Hematopoietic multipotent progenitor cell (in vitro differentiated cells): Measurements from ENCODE around the gene NCEH1. TPM values are rescaled to one million over a fixed set of nuclear protein-coding genes. Genes with fewer than 3 reads are reported as not detected.
"Not testable (repeated sequence)": the region's sequence is repeated elsewhere in the genome, so short reads cannot be mapped to it uniquely, and the experiment has no call there.

Source experiments
- DNase-seq, 3 donors: peaks; one replicate each; pipeline ENCODE4 v3.0.0-alpha.2; 2011 to 2015; ENCODE audit warnings: low read depth in 2 of 3, low spot score in 2 of 3
- total RNA-seq: library from RNA; depleted of rRNA; stranded (reverse); fragments of >200 nt; gene quantifications from one replicate; pipeline ENCODE4 v1.2.3, GENCODE V29; 2012

Gene NCEH1
- total RNA-seq, 1 donor = 3.2 TPM

DNA sequence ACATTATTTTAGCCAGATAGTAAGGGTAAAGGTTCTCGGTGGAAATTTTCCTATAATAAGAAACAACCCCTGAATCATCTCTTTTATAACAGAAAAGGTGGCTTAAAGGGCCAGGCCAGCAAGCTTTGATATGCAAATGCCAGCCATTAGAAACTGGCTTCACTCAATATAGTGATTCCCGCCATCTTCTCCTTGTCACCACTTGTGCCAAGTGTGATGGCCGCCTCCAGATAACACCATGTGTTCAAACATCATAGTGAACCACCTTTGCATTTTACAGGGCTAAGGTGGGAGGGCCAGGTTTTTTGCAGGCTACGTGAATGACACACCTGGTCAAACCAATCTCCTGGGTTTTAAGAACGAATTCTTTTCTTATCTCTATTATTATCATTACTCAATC lies 31.3 kb downstream of the NCEH1 start:
- DNase-seq = no peak

DNA sequence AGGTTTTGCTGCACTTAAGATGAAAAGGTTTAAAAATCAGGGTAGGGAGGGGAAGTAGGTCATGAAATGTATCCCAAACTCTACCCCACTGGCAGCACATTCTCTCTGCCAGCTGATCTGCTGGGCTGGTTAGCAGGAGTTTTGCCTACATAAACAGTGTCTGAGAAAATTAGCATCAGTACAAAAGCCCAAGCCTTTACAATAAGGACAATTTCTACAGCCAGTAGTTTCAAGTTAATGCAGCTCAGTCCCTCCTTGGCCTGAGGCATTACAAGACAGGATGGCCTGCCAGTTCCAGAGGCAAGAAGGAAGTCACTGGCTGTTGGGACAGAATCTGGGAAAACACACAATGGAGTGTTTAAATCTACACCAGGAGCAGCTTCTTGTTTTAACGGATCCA lies 32.8 kb downstream of the NCEH1 start:
- DNase-seq = no peak

DNA sequence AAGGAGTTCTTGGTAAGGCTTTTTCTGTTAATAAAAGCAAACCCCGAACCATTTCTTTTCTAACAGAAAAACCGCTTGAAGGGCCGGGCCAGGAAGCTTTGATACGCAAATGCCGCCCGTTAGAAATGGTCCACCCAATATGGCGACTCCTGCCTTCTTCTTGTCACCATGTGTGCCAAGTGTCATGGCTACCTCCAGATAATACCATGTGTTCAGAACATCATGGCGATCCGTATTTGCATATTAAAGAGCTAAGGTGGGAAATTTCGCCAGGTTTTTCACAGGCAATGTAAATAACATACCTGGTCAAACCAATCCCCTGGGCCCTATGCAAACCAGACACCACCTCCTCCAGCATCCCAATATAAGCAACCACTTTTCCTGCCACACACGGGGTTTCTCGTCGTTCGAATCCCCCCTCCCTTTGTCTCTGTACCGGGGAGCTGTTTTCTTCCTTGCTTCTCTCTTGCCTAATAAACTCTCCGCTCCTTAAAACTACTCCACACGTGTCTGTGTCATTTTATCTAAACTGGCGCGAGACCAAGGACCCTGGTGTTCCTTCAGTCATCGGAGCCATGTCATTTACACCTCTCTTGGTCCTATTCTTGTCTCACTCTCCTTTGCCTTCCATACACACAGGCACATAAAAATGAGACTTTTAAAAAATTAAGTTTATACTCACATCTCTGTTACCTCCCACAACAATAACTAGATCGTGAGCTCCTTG lies 34.5 kb downstream of the NCEH1 start:
- DNase-seq = no peak

DNA sequence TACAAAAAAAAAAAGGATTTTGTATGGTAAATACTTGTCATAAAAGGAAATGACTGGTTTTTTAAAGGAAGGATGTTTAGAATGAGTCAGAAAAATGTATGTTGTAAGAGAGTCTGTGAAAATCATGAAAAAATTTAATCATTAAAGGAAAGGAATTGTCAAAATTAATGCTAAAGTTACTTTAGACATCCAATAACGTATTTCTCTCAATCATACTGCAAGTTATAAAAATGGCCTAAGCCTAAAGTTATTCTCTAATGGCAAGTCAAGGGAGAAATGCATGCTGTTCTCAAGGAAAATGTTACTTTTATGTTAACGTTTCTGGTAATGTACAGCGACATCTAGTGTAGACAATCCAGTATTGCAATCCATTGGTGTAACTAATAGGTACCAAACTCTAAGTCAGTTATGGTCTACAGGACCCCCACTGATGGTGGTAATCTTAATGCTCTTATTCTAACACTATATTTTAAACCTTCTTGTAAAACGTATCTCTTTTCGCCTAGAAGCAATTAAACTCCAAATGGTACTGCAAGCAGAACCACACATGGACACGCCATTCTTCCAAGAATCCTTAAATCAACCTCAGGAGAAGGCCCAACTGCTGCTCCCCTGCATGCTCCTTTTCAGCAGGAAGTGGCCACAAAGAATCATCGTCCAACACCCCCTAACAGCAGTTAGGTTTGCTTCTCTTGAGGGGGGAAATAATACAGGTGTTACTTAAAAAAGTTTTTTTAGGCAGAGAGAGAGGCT lies 35.2 kb downstream of the NCEH1 start:
- peak in 2 of 3 donors; percentile 40 to 72 for DNase-seq

DNA sequence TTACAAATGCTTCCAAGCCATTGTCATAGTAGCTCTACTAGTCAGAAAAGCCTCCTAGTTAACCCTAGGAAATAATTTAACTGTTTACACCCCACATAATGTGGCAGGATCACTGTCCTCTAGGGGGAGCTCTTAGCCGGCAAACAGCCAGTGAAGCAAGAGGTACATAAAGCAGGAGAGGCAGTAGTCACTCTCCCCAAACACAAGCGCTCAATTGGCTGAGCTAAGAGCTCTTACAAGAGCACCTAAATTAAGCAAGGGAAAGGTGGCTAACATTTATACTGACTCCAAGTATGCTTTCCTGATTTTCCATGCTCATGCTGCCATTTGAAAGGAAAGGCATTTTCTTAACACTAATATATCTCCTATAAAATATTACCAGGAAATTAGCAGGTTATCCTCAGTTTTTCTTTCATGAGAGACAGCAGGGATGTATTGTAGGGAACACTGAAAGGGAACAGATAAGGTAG lies 37.6 kb downstream of the NCEH1 start:
- peak in 2 of 3 donors; percentile 54 to 81 for DNase-seq

DNA sequence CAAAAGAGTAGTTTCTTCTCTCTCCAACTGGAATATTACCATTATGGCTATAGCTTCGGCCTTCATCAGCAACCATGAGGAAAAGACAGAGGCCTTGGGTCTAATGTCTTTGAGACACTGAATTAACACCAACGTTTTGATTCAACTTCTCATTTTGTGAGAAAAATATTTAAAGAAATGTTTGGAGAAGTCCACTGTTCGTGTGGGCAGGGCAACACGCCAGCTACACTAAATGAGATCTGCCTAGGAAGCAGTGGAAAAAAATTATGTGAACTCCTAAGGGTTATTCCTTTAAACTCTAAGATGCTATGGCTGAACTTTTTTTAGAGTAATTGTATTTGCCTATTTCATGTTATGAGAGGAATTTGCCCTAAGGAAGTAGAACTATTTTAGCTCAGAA lies 41.8 kb downstream of the NCEH1 start:
- DNase-seq = no peak

DNA sequence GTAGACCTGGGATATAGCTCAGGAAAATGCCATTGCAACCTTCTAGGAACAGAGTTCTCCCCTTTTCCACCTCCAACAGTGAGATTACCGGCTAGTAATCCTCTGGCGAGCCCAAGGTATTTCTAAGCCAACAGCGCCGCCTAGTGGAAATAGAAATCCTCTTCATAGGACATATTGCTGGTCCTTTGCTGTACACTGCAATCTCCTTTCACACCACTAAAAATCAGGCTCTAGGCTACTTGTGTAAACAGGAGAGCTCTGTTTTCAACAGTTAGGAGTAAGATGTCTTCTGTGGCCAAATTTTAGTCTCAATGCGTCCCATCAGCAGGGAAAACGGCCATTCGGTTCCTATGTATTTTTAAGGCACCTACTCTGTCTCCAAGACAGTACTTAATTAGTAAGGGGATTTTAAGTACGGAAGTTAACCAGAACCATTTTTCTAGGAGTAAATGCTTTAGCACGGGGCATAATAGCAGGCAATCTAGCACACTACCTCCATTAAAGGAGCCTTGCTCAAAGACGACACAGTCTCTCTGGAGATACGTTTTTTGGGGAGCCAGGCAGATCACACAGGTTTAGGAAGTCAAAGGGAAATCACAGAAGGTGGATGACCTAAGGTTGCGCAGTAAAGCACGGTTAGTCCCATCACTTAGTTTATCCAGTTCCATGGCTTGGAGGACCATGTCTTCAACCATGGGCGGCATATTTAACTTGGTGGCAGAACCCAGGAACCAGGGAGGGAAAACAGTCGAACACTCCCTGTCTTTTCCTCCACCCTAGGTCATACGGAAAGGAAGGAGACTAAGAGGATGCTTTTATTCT lies 43.8 kb downstream of the NCEH1 start:
- peak; percentile 63 to 92 (median 73) for DNase-seq

DNA sequence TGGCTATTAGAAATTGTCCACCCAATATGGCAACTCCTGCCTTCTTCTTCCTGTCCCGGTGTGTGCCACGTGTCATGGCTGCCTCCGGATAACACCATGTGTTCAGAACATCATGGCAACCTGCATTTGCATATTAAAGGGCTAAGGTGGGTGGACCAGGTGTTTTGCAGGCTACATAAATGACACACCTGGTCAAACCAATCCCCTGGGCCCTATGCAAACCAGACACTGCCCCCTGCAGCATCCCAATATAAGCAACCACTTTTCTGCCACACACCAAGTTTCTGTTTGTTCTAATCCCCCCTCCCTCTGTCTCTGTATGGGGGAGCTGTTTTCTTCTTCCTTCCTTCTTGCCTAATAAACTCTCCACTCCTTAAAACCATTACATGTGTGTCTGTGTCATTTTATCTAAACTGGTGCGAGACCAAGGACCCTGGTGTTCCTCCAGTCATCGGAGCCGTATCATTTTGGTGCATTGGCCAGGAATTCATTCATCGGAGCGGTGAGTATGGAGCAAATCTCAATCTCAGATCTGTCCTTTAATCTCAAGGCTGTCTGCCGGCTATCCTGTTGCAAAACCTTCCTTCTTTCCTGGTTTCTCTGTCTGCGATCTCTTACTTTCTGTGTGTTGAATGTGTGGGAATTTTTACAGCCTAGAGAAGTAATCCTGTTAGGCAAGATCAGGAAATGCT lies 44.5 kb downstream of the NCEH1 start:
- no peak for DNase-seq

DNA sequence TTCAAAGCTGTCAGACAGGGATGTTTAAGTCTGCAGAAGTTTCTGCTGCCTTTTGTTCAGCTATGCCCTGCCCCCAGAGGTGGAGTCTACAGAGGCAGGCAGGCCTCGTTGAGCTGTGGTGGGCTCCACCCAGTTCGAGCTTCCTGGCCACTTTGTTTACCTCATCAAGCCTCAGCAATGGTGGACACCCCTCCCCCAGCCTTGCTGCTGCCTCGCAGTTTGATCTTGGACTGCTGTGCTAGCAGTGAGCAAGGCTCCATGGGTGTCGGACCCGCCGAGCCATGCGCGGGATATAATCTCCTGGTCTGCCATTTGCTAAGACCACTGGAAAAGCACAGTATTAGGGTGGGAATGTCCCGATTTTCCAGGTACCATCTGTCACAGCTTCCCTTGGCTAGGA lies 45.4 kb downstream of the NCEH1 start:
- not testable (repeated sequence) for DNase-seq

DNA sequence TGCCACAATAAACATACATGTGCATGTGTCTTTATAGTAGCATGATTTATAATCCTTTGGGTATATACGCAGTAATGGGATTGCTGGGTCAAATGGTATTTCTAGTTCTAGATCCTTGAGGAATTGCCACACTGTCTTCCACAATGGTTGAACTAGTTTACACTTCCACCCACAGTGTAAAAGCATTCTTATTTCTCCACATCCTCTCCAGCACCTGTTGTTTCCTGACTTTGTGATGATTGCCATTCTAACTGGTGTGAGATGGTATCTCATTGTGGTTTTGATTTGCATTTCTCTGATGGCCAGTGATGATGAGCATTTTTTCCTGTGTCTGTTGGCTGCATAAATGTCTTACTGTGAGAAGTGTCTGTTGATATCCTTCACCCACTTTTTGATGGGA lies 50.4 kb downstream of the NCEH1 start:
- not testable (repeated sequence) for DNase-seq

DNA sequence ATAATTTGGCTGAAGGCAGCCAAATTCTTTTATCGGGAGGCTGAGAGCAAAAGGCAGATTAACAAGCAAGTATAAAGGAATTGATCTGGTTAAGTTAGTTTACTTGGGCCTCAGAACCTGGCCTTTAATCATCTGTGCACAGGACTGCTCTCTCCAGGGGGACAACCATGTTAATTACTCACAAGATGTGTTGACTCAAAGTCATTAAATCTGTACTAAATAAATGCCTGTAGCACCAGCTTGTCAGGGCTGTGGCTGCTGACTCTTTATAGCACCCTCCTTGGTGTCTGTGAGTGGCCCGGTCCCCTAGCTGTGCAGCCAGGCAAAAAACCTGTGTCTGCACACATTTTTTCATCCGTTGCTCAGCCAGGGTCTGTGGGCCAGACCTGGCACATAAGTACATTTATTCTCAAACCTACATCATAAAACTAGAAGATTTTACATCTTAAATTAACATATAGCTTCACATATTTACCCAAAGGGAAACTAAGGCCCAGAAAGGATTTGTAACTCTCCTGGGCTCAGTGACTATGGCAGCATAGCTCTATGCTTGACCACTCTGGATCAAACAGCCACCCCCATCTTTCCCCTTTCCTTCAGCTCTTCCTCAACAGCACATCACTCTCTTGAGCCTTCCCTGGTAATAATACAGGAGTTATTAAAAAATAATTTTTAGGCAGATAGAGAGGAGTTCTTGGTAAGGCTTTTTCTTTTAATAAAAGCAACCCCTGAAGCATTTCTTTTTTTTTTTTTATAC lies 51.4 kb downstream of the NCEH1 start:
- DNase-seq = no peak

DNA sequence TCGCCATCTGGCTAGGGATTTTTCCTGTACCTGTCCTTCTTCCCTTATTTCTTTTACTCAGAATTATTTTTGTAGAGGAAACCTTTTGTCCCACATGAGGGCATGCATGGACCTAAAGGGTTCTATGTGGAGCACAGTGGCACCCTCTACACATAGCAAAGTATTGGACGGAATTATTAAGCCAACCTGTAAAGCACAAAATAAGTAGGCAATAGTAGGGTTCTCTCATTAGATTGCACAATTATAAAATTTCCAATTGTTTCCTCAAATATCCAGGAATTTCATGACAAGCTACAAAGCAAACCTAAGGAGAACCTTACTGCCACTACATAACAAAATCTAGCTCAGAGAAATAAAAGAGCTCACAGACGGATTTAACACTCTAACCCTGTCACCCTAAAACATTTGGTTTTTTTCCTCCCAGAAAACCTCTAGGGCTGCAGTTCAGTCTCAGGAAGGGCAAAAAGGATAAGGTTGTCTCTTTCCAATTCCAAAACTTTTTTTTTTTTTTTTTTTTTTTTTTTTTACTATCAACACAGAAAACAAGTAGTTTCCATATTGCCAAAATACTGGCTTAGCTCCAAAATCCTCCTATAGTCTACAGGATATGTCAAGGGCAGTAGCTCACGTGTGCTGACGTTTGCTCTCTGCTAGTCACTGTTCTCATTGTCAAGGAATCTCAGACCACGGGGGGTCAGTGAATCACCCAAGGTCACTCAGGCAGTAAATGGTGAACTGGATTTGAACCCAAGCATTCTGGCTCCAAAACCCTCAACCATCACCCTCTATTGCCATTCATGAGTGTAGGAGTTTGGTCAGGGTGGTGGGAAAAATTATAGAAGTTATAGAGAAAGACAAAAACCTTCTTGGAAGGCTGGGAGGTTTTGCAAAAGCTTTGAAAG lies 52.3 kb downstream of the NCEH1 start:
- no peak for DNase-seq

DNA sequence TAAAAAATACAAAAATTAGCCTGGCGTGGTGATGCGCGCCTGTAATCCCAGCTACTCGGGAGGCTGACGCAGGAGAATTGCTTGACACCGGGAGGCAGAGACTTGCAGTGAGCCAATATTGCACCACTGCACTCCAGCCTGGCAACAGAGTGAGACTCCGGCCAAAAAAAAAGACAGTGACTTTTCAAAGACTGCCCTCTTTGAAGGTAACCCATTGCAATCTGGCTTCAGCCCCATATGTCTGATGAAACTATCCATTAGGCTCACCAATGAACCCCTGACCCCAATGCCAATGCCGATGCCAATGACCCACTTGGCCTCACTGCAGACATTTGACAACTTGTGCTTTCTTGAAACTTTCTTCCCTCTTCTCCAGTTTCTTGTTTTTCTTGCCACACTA lies 54.3 kb downstream of the NCEH1 start:
- DNase-seq = no peak

DNA sequence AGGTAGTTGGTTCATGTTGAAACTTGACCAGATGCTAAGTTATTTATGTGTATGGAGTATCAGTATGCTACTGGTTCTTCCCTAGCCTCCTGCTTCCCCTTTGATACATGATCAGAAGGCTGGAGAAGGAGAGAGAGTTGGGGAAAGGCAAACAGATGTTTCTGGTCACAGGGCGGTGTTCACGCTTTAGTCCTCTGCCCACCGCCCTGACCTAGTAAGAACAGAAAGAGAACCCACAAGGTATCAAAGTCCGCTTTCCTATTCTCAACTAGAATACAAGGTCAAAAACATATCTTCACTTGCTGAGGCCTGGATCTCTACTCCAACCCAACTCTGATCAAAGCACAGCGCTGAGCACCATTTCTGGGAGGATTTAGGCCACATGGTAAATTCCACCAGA lies 55.5 kb downstream of the NCEH1 start:
- DNase-seq = no peak

DNA sequence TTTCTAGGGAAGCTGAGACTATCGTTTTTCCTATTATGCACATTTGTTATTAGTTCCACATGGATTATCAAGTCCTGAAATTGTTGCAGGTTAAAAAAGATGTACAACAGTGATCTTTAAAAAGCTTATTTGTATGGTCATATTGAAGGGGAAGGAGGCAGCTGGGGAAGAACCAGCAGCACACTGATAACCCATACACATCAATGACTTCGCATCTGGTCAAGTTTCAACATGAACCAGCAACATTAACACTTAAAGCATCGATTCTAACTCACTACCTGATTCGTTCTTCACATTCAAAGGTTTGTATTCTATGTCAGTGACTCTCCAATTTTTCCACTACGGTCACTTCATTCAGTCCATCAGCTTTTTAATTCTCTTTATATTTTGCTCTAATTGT lies 56.4 kb downstream of the NCEH1 start:
- no peak for DNase-seq

DNA sequence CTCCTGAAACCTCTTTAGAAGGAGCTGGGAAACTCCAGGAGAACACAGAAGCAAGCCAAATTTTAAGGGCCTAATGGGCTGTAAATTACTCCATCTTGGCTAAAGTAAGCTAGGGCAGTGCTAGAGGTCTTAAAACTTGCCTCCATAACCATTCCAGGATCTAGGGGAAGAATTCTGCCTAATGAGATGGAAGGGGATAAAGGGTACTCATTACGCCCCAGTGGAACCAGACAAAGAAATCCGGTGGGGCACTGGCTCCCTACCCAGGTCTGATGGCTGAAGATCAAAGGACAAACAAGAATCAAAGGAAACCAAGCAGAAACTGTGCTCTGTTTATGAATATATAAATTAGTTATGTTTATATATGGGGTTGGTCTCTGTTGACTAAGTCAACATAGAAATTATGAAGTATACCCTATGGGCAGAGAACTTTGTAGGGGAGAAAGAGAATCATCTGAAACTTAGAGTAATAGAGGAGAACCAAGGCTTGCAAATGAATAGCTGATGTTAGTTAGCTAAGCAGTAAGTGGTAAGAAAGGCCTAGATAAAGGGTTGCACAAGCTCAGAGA lies 57.8 kb downstream of the NCEH1 start:
- DNase-seq = no peak

DNA sequence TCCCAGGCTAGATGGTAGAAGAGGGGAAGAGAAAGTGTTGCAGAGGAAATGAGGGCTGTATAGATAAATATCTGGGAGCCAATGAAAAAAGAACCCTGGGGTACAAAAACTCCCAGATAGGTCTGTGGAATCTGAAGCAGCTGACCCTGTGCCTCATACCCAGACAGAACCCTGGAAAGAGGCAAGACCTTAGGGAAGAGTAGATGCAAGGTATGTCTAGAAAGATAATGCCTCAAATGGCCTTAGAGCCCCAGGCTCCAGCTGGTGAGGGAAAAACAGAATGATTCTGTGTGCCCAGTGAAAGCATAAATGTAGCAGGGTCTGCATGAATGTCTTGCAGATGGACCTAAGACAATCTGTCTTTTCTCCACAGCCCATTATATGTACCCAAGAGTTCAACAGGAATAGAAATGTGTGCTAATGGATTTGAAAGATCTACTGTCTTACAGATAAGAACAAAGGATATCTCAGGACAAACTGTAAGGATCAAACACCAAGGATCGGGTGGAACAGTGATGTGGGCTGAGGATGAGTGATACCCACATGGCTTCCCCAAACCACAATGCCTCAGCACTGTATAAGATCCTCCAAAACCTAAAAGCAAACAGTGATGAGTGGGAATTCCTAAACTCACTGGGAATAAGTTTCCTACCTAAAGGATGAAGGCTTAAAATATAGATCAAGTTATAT lies 58.8 kb downstream of the NCEH1 start:
- DNase-seq = no peak

DNA sequence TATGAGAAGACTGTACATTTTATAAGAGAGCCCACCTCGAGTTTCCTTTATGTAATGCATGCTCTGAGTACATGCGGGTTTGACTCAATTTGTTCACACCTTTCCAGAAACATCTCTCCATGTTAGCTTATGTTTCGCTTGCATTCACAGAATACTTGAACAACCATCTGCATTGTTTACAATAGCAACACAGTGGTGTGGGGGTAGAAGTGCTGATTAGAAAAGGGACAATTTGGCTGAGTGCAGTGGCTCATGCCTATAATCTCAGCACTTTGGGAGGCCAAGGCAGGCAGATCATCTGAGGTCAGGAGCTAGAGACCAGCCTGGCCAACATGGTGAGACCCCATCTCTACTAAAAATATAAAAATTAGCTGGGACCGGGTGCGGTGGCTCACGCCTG lies 60.9 kb downstream of the NCEH1 start:
- no peak for DNase-seq
